Upper lobe of left lung (tissue), 6 donors: ENCODE data around the gene CNTROB. TPM values are rescaled to one million over a fixed set of nuclear protein-coding genes. Genes with fewer than 3 reads are reported as not detected.

ENCODE experiments used
- ATAC-seq, 2 donors: fragments of 200-7000 bp; cut with Tn5 transposase; one replicate each; pipeline ENCODE4 v1.9.1; 2022; ENCODE audit warnings: mild to moderate bottlenecking in 2 of 2, moderate library complexity in 2 of 2; ENCODE audit not compliant: low FRiP score in 2 of 2
- DNase-seq, 2 donors: peaks; one replicate each; pipeline ENCODE4 v3.0.0-alpha.2; 2019 to 2020
- H3K27ac ChIP-seq, 4 donors: fragments of 200-600 bp; sonication (generic); one replicate each; pipeline ENCODE4 v1.5.1; 2016 to 2019
- H3K27me3 ChIP-seq, 4 donors: fragments of 200-600 bp; sonication (generic); one replicate each; pipeline ENCODE4 v1.5.1; 2017 to 2019
- H3K36me3 ChIP-seq, 4 donors: fragments of 200-600 bp; sonication (generic); one replicate each; pipeline ENCODE4 v1.5.1; 2016 to 2019
- H3K4me1 ChIP-seq, 4 donors: fragments of 200-600 bp; sonication (generic); one replicate each; pipeline ENCODE4 v1.5.1; 2018 to 2019
- H3K4me3 ChIP-seq, 4 donors: fragments of 200-600 bp; sonication (generic); one replicate each; pipeline ENCODE4 v1.5.1; 2017 to 2019; ENCODE audit warnings: mild to moderate bottlenecking in 2 of 4, moderate library complexity in 1 of 4
- H3K9me3 ChIP-seq, 4 donors: fragments of 200-600 bp; sonication (generic); one replicate each; pipeline ENCODE4 v1.5.1; 2018 to 2019
- EP300 ChIP-seq, 4 donors: sonication (generic); formaldehyde crosslinking; IDR thresholded peaks; one replicate each; pipeline ENCODE4 v1.5.1; 2017; ENCODE audit warnings: antibody characterized with exemption in 4 of 4, control low read depth in 2 of 4
- POLR2A ChIP-seq, 4 donors: fragments of 450-650 bp; IDR thresholded peaks; one replicate each; pipeline ENCODE4 v1.5.1; 2016 to 2017; ENCODE audit warnings: antibody characterized with exemption in 4 of 4, mild to moderate bottlenecking in 2 of 4
- POLR2AphosphoS5 ChIP-seq, 2 donors: sonication (generic); formaldehyde crosslinking; IDR thresholded peaks; one replicate each; pipeline ENCODE4 v1.5.1; 2017; ENCODE audit warnings: antibody characterized with exemption in 2 of 2
- WGBS, 2 donors: methylation state at CpG; one replicate each; pipeline ENCODE4 v1.1.5; 2017 to 2018; 5-methylcytosine and 5-hydroxymethylcytosine counted together
- total RNA-seq, 6 donors: library from RNA; depleted of rRNA in 4 of 6; stranded (reverse); fragments of >200 nt in 4 of 6; gene quantifications; one replicate each; pipeline versions ENCODE4 v1.1.0 to v1.2.1, GENCODE V29; 2016 to 2021
- TF ChIP-seq, protein P1 (sequence below), 6 experiments: fragments of 450-650 bp in 4 of 6; fragments of 200-600 bp in 2 of 6; sonication (generic) in 2 of 6; IDR thresholded peaks; one replicate each; pipeline ENCODE4 v1.5.1; 2016 to 2019; ENCODE audit warnings: antibody characterized with exemption in 6 of 6
- donor health status: DM: no; HTN: no; CAD: no; lungs with moderate emphysema.
- donor health status: DM: no; HTN: yes; CAD: no; lungs with severe emphysema.

CNTROB gene
- total RNA-seq, 6 donors from 2014 or later: 50.6 to 216 (median 88.3) TPM

DNA sequence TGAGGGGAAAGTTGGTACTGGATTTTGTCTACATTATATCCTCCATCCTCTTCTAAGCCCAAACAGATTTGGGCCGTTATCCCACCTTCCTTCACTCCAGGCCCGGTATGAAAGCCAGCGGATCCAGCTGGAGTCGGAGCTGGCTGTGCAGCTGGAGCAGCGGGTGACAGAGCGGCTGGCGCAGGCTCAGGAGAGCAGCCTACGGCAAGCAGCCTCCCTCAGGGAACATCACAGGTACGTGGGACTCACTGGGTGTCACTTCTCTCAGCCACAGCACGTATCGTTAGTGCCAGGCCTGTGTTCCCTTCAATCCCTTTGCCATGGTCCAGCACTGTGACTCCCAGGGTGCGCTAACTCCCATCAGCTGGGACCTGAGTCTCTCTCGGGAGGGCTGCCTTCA, 11.3 kb downstream of the CNTROB start:
- DNase-seq (no peak), ATAC-seq (no peak)
- H3K9me3 ChIP-seq: no peaks in the 10 kb centered on the region
- 89 to 91% methylated on average over 13 of the region's 13 CpGs for WGBS, 2 donors
- no peaks in the 10 kb centered on the region for H3K4me1 ChIP-seq
- H3K27me3 ChIP-seq: no peaks in the 10 kb centered on the region
- no peak overlapping the region for H3K27ac ChIP-seq
- TF ChIP-seq, protein P1, sequence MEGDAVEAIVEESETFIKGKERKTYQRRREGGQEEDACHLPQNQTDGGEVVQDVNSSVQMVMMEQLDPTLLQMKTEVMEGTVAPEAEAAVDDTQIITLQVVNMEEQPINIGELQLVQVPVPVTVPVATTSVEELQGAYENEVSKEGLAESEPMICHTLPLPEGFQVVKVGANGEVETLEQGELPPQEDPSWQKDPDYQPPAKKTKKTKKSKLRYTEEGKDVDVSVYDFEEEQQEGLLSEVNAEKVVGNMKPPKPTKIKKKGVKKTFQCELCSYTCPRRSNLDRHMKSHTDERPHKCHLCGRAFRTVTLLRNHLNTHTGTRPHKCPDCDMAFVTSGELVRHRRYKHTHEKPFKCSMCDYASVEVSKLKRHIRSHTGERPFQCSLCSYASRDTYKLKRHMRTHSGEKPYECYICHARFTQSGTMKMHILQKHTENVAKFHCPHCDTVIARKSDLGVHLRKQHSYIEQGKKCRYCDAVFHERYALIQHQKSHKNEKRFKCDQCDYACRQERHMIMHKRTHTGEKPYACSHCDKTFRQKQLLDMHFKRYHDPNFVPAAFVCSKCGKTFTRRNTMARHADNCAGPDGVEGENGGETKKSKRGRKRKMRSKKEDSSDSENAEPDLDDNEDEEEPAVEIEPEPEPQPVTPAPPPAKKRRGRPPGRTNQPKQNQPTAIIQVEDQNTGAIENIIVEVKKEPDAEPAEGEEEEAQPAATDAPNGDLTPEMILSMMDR (IDR thresholded peaks at IDR 0.05): no peak
- TF ChIP-seq POLR2A (IDR thresholded peaks at IDR 0.05) (no peak), EP300 (IDR thresholded peaks at IDR 0.05) (no peak), POLR2AphosphoS5 (IDR thresholded peaks at IDR 0.05) (no peak)
- H3K4me3 ChIP-seq: no peak overlapping the region
- H3K36me3 ChIP-seq: peaks cover 56 to 92% (median 82%) of the 10 kb centered on the region in 4 donors

DNA sequence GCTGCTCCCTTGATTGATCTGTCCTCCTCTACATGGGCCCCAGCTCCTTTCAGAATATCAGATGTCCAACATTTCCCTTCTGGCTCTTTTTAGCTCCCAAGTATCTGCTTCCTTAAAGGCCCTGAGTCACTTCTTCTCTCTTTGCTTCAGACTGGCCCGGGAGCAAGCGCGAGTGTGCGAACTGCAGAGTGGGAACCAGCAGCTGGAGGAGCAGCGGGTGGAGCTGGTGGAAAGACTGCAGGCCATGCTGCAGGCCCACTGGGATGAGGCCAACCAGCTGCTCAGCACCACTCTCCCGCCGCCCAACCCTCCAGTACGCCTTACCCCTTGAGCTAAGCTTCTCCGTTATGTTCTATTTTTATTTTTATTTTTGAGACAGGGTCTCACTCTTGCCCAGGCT, 12.3 kb downstream of the CNTROB start:
- WGBS, 2 donors: 96 to 98% methylated on average over 9 of the region's 9 CpGs
- Histone ChIP-seq H3K27ac (no peak overlapping the region), H3K4me3 (no peak overlapping the region), H3K36me3 (peaks cover 62 to 93% (median 81%) of the 10 kb centered on the region in 4 donors), H3K27me3 (no peaks in the 10 kb centered on the region), H3K4me1 (no peaks in the 10 kb centered on the region), H3K9me3 (no peaks in the 10 kb centered on the region)
- no peak for DNase-seq
- ATAC-seq: no peak
- TF ChIP-seq, protein P1 (IDR thresholded peaks at IDR 0.05): no peak
- no peak for TF ChIP-seq EP300 (IDR thresholded peaks at IDR 0.05)
- TF ChIP-seq POLR2AphosphoS5 (IDR thresholded peaks at IDR 0.05): no peak
- no peak for TF ChIP-seq POLR2A (IDR thresholded peaks at IDR 0.05)

DNA sequence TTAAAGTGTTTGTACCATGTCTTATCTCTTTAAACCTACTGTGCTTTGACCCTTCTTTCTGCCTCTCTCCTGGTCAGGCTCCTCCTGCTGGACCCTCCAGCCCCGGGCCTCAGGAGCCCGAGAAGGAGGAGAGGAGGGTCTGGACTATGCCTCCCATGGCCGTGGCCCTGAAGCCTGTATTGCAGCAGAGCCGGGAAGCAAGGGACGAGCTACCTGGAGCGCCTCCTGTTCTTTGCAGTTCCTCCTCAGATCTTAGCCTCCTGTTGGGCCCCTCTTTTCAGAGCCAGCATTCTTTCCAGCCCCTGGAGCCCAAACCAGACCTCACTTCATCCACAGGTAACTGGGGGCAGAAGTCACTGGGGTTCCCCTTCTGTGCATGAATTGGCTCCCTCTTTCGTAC, 13.6 kb downstream of the CNTROB start:
- ATAC-seq: no peak
- TF ChIP-seq POLR2A (IDR thresholded peaks at IDR 0.05) (no peak), POLR2AphosphoS5 (IDR thresholded peaks at IDR 0.05) (no peak), EP300 (IDR thresholded peaks at IDR 0.05) (no peak)
- TF ChIP-seq, protein P1 (IDR thresholded peaks at IDR 0.05): no peak
- Histone ChIP-seq H3K36me3 (peaks cover 59 to 86% (median 72%) of the 10 kb centered on the region in 4 donors), H3K27me3 (no peaks in the 10 kb centered on the region), H3K9me3 (no peaks in the 10 kb centered on the region), H3K4me1 (no peaks in the 10 kb centered on the region), H3K27ac (no peak overlapping the region), H3K4me3 (no peak overlapping the region)
- no peak for DNase-seq
- WGBS, 2 donors: 83 to 86% methylated on average over 7 of the region's 7 CpGs

DNA sequence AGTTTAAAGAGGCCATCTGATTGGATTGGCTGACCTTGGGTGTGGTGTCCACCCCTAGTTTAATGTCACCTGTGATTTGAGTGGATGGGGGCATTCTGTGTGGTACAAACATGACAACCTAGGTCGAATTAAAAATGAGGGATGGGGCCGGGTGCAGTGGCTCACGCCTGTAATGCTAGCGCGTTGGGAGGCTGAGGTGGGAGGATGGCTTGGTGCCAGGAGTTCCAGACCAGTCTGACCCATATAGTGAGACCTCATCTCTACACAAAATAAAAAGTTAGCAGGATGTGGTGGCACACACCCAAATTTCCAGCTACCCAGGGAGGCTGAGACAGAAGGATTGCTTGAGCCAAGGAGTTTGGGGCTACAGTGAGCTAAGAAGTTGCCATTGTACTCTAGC, 14.4 kb downstream of the CNTROB start:
- Histone ChIP-seq H3K36me3 (peaks cover 52 to 78% (median 65%) of the 10 kb centered on the region in 4 donors), H3K4me1 (no peaks in the 10 kb centered on the region), H3K27me3 (no peaks in the 10 kb centered on the region), H3K27ac (no peak overlapping the region), H3K4me3 (no peak overlapping the region), H3K9me3 (no peaks in the 10 kb centered on the region)
- WGBS, 2 donors: 74 to 75% methylated on average over 5 of the region's 5 CpGs
- no peak for ATAC-seq
- no peak for DNase-seq
- no peak for TF ChIP-seq EP300 (IDR thresholded peaks at IDR 0.05)
- no peak for TF ChIP-seq POLR2A (IDR thresholded peaks at IDR 0.05)
- TF ChIP-seq, protein P1 (IDR thresholded peaks at IDR 0.05): no peak
- no peak for TF ChIP-seq POLR2AphosphoS5 (IDR thresholded peaks at IDR 0.05)

DNA sequence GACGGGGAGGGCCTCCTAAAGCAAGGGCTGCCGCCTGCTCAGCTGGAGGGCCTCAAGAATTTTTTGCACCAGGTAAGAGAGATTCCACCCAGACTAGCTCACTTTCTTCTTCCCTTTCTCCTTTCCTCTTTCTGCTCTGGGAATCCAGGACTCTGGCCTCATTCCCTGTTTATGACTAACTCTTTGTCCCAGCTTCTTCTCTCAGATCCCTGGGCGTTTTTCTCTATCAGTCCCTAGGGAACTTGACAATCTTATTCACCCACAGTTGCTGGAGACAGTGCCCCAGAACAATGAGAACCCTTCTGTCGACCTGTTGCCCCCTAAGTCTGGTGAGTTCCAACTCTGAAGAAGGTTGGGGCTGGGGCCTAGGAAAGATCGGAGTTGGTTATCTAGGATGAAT, 15.6 kb downstream of the CNTROB start:
- Histone ChIP-seq H3K27ac (no peak overlapping the region), H3K4me1 (no peaks in the 10 kb centered on the region), H3K27me3 (no peaks in the 10 kb centered on the region), H3K36me3 (peaks cover 48 to 71% (median 61%) of the 10 kb centered on the region in 4 donors), H3K4me3 (no peak overlapping the region), H3K9me3 (no peaks in the 10 kb centered on the region)
- no peak for ATAC-seq
- TF ChIP-seq POLR2A (IDR thresholded peaks at IDR 0.05): no peak
- no peak for TF ChIP-seq POLR2AphosphoS5 (IDR thresholded peaks at IDR 0.05)
- TF ChIP-seq, protein P1 (IDR thresholded peaks at IDR 0.05): no peak
- no peak for TF ChIP-seq EP300 (IDR thresholded peaks at IDR 0.05)
- 86 to 91% methylated on average over 5 of the region's 5 CpGs for WGBS, 2 donors
- DNase-seq: no peak
